ENCODE results near the gene MCM5. TPM values are rescaled to one million over a fixed set of nuclear protein-coding genes. Genes with fewer than 3 reads are reported as not detected.

The MCM5 gene
- total RNA-seq, 2 donors from 2014 or later, result 7.9 to 9.3 TPM

- TF ChIP-seq CTCF (IDR thresholded peaks at IDR 0.05) (no peak), POLR2A (IDR thresholded peaks at IDR 0.05) (no peak)
- Histone ChIP-seq H3K36me3 (replicated peaks in 1 of 2; ENCODE audit: insufficient read depth in 1 of 2, low read depth in 2 of 2) (no peaks in the 10 kb centered on the region), H3K9me3 (no peaks in the 10 kb centered on the region), H3K27ac (peak overlapping the region in 3 of 4 donors; percentile 44 to 66 (median 63)), H3K4me1 (peaks cover 36% of the 10 kb centered on the region), H3K4me3 (no peak overlapping the region), H3K27me3 (no peaks in the 10 kb centered on the region)
- ATAC-seq (no peak), DNase-seq (no peak)
- intact Hi-C loops (cut with DNase I), result no loop called here
- 57 to 59% methylated on average over 4 to 5 of the region's 5 CpGs for WGBS, 2 donors
Observed at GRCh38 chr22:35381424-35382009, 18.4 kb upstream of the MCM5 start.

GRCh38 chr22:35383679-35384071 is 16.3 kb upstream of the MCM5 start:
- no peak overlapping the region for H3K27ac ChIP-seq
- TF ChIP-seq POLR2A (IDR thresholded peaks at IDR 0.05) (no peak), CTCF (IDR thresholded peaks at IDR 0.05) (no peak)
- H3K9me3 ChIP-seq, result no peaks in the 10 kb centered on the region
- WGBS, 2 donors, result 72 to 80% methylated on average over 3 of the region's 3 CpGs
- intact Hi-C loops (cut with DNase I), result no loop called here
- H3K4me1 ChIP-seq, result peaks cover 21% of the 10 kb centered on the region
- ATAC-seq (no peak), DNase-seq (no peak)
- no peak overlapping the region for H3K4me3 ChIP-seq
- H3K36me3 ChIP-seq (replicated peaks in 1 of 2; ENCODE audit: insufficient read depth in 1 of 2, low read depth in 2 of 2), result peaks cover 0 to 1% of the 10 kb centered on the region in 2 donors
- no peaks in the 10 kb centered on the region for H3K27me3 ChIP-seq

- Histone ChIP-seq H3K27ac (no peak overlapping the region), H3K9me3 (no peaks in the 10 kb centered on the region), H3K4me1 (peaks cover 13% of the 10 kb centered on the region), H3K36me3 (replicated peaks in 1 of 2; ENCODE audit: insufficient read depth in 1 of 2, low read depth in 2 of 2) (peaks cover 0 to 1% of the 10 kb centered on the region in 2 donors), H3K4me3 (no peak overlapping the region), H3K27me3 (no peaks in the 10 kb centered on the region)
- ATAC-seq (no peak), DNase-seq (no peak)
- TF ChIP-seq POLR2A (IDR thresholded peaks at IDR 0.05) (no peak), CTCF (IDR thresholded peaks at IDR 0.05) (no peak)
- 73% methylated on average over 4 of the region's 4 CpGs; no CpG with 5 or more reads in 1 of the 2 donors for WGBS, 2 donors
- intact Hi-C loops (cut with DNase I), result no loop called here
Observed at GRCh38 chr22:35384527-35384926, 15.4 kb upstream of the MCM5 start.

- ATAC-seq, result no peak
- intact Hi-C loops (cut with DNase I), result no loop called here
- Histone ChIP-seq H3K27ac (no peak overlapping the region), H3K4me1 (peaks cover 13% of the 10 kb centered on the region), H3K27me3 (no peaks in the 10 kb centered on the region), H3K9me3 (no peaks in the 10 kb centered on the region), H3K36me3 (replicated peaks in 1 of 2; ENCODE audit: insufficient read depth in 1 of 2, low read depth in 2 of 2) (peaks cover 0 to 1% of the 10 kb centered on the region in 2 donors), H3K4me3 (no peak overlapping the region)
- no peak for TF ChIP-seq CTCF (IDR thresholded peaks at IDR 0.05)
- TF ChIP-seq POLR2A (IDR thresholded peaks at IDR 0.05), result no peak
- 78 to 87% methylated on average over 6 of the region's 6 CpGs for WGBS, 2 donors
- DNase-seq, result no peak
Observed at GRCh38 chr22:35384975-35385588, 14.9 kb upstream of the MCM5 start.
